ENCODE measurements around the gene UNK.

Gene UNK

GRCh38 chr17:75853433-75853832 lies 68.8 kb downstream of the UNK start:
- no peak overlapping the region for H3K4me2 ChIP-seq (ENCODE audit: low read length)
- TF ChIP-seq CTCF (IDR thresholded peaks at IDR 0.05; ENCODE audit: low read length) (no peak), EZH2 (IDR thresholded peaks at IDR 0.05; ENCODE audit: borderline replicate concordance, low read length) (no peak)
- H2AFZ ChIP-seq (ENCODE audit: low read length), result no peak overlapping the region
- H3F3A ChIP-seq (ENCODE audit: insufficient read depth, low read length), result no peaks in the 10 kb centered on the region
- H3K27me3 ChIP-seq (ENCODE audit: insufficient read depth, low read length), result no peaks in the 10 kb centered on the region
- H3K9me3 ChIP-seq (ENCODE audit: low read length), result no peaks in the 10 kb centered on the region
- H3K4me1 ChIP-seq (ENCODE audit: insufficient read depth, low read length, severe bottlenecking), result peaks cover 26% of the 10 kb centered on the region
- H3K79me2 ChIP-seq (ENCODE audit: insufficient read depth, low read length), result no peaks in the 10 kb centered on the region
- no peaks in the 10 kb centered on the region for H4K20me1 ChIP-seq (ENCODE audit: insufficient read depth, low read length)
- no peak overlapping the region for H3K4me3 ChIP-seq (ENCODE audit: low read depth, low read length, poor library complexity, severe bottlenecking)
- H3K9ac ChIP-seq (ENCODE audit: low read length), result no peak overlapping the region
- H3K36me3 ChIP-seq (ENCODE audit: insufficient read depth, low read length), result peaks cover 27% of the 10 kb centered on the region; the same call in 1 of the 2 replicates
- no peaks in the 10 kb centered on the region for H3K9me2 ChIP-seq (ENCODE audit: low read depth, low read length)
- no peak overlapping the region for H3K27ac ChIP-seq (ENCODE audit: low read depth, low read length, poor library complexity, severe bottlenecking)

- no peaks in the 10 kb centered on the region for H3K9me2 ChIP-seq (ENCODE audit: low read depth, low read length)
- no peak overlapping the region for H3K27ac ChIP-seq (ENCODE audit: low read depth, low read length, poor library complexity, severe bottlenecking)
- H3K36me3 ChIP-seq (ENCODE audit: insufficient read depth, low read length), result peaks cover 20% of the 10 kb centered on the region; the same call in 1 of the 2 replicates
- H3K4me3 ChIP-seq (ENCODE audit: low read depth, low read length, poor library complexity, severe bottlenecking), result peak overlapping the region; percentile 83
- no peaks in the 10 kb centered on the region for H3K9me3 ChIP-seq (ENCODE audit: low read length)
- peak overlapping the region; percentile 70 for H3K9ac ChIP-seq (ENCODE audit: low read length)
- H3K4me1 ChIP-seq (ENCODE audit: insufficient read depth, low read length, severe bottlenecking), result peaks cover 34% of the 10 kb centered on the region
- peak overlapping the region; percentile 92 for H3K4me2 ChIP-seq (ENCODE audit: low read length)
- TF ChIP-seq CTCF (IDR thresholded peaks at IDR 0.05; ENCODE audit: low read length), result no peak
- TF ChIP-seq EZH2 (IDR thresholded peaks at IDR 0.05; ENCODE audit: borderline replicate concordance, low read length), result no peak
- H4K20me1 ChIP-seq (ENCODE audit: insufficient read depth, low read length), result no peaks in the 10 kb centered on the region
- no peaks in the 10 kb centered on the region for H3K27me3 ChIP-seq (ENCODE audit: insufficient read depth, low read length)
- H3F3A ChIP-seq (ENCODE audit: insufficient read depth, low read length), result no peaks in the 10 kb centered on the region
- H2AFZ ChIP-seq (ENCODE audit: low read length), result no peak overlapping the region
- no peaks in the 10 kb centered on the region for H3K79me2 ChIP-seq (ENCODE audit: insufficient read depth, low read length)
Observed at GRCh38 chr17:75854101-75854748, 69.6 kb downstream of the UNK start.

- no peak overlapping the region for H2AFZ ChIP-seq (ENCODE audit: low read length)
- no peak for TF ChIP-seq CTCF (IDR thresholded peaks at IDR 0.05; ENCODE audit: low read length)
- TF ChIP-seq EZH2 (IDR thresholded peaks at IDR 0.05; ENCODE audit: borderline replicate concordance, low read length), result no peak
- peak overlapping the region; percentile 83 for H3K4me3 ChIP-seq (ENCODE audit: low read depth, low read length, poor library complexity, severe bottlenecking)
- H3K79me2 ChIP-seq (ENCODE audit: insufficient read depth, low read length), result no peaks in the 10 kb centered on the region
- H3K4me1 ChIP-seq (ENCODE audit: insufficient read depth, low read length, severe bottlenecking), result peaks cover 39% of the 10 kb centered on the region
- no peaks in the 10 kb centered on the region for H3K27me3 ChIP-seq (ENCODE audit: insufficient read depth, low read length)
- H3F3A ChIP-seq (ENCODE audit: insufficient read depth, low read length), result no peaks in the 10 kb centered on the region
- no peaks in the 10 kb centered on the region for H4K20me1 ChIP-seq (ENCODE audit: insufficient read depth, low read length)
- peak overlapping the region; percentile 92 for H3K4me2 ChIP-seq (ENCODE audit: low read length)
- no peaks in the 10 kb centered on the region for H3K9me3 ChIP-seq (ENCODE audit: low read length)
- H3K36me3 ChIP-seq (ENCODE audit: insufficient read depth, low read length), result peaks cover 14% of the 10 kb centered on the region; the same call in 1 of the 2 replicates
- H3K9ac ChIP-seq (ENCODE audit: low read length), result peak overlapping the region; percentile 70
- no peak overlapping the region for H3K27ac ChIP-seq (ENCODE audit: low read depth, low read length, poor library complexity, severe bottlenecking)
- no peaks in the 10 kb centered on the region for H3K9me2 ChIP-seq (ENCODE audit: low read depth, low read length)
Observed at GRCh38 chr17:75854881-75855309, 70.3 kb downstream of the UNK start.

Data from OCI-LY1 (cell line).